COLO668 (cell line): ENCODE data around the gene AJUBA.
A peak's percentile ranks its signal among the peaks of the same experiment; 100 is the strongest.
"Not testable (repeated sequence)": the region's sequence is repeated elsewhere in the genome, so short reads cannot be mapped to it uniquely, and the experiment has no call there.

Experiments
- DNase-seq: peaks from one replicate; lab custom pipeline; 2025; ENCODE audit not compliant: unreplicated experiment; lab: John Stamatoyannopoulos, UW

The AJUBA gene

GRCh38 chr14:22952418-22952817 is 29.9 kb downstream of the AJUBA start:
- DNase-seq, result no peak

- DNase-seq, result not testable (repeated sequence)
These were observed 30.6 kb downstream of the AJUBA start for GRCh38 chr14:22951795-22952194.

GRCh38 chr14:22945642-22946041 is 36.7 kb downstream of the AJUBA start:
- DNase-seq, result no peak

GRCh38 chr14:22939684-22940083 is 42.7 kb downstream of the AJUBA start:
- no peak for DNase-seq

GRCh38 chr14:22935156-22935555 is 47.2 kb downstream of the AJUBA start:
- DNase-seq, result no peak

- DNase-seq, result no peak
These were observed 50.2 kb downstream of the AJUBA start for GRCh38 chr14:22932146-22932545.

- DNase-seq, result no peak
These were observed 52.4 kb downstream of the AJUBA start for GRCh38 chr14:22929961-22930364.

GRCh38 chr14:22929104-22929960 is 53.0 kb downstream of the AJUBA start, which contains the start of gene PRMT5:
PRMT5 (minus strand) TSS chr14:22929376; CDS start chr14:22929361, 15 bp downstream.
- DNase-seq, result peak; percentile 99

- peak; percentile 6 for DNase-seq
These were observed 53.9 kb downstream of the AJUBA start for GRCh38 chr14:22928237-22929103.

GRCh38 chr14:22926316-22926715 is 56.0 kb downstream of the AJUBA start:
- DNase-seq, result no peak

- no peak for DNase-seq
These were observed 56.8 kb downstream of the AJUBA start for GRCh38 chr14:22925513-22925912.

- DNase-seq, result no peak
These were observed 58.6 kb downstream of the AJUBA start for GRCh38 chr14:22923746-22924145.

- no peak for DNase-seq
These were observed 60.1 kb downstream of the AJUBA start for GRCh38 chr14:22922294-22922693.
